SIG-M5 treated with dmso at 0.1 percent for 504 hours (cell line): ENCODE data around the gene EGFR.

Source experiments
- DNase-seq: peaks from one replicate; lab custom pipeline; 2025; ENCODE audit not compliant: unreplicated experiment; lab: John Stamatoyannopoulos, UW

The EGFR gene

DNA sequence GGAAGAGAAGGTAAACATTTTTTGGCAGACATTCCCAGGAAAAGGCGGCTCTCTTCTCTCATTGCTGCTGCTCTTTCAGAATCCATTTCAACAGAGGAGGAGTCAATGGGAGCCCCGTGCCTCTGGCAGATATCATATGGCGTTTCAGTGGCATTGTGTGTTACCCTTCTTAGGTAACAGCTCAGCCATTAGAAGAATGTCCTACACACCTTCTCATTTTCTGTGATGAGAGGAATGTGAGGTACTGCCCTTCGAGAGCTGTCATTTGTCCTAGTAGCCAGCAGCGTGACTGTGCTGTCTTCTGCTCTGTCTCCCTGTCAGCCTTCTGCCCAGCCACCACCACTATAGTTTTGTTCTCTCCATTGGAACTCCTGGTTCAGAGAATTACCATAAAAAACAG is 102.4 kb downstream of the EGFR start:
- no peak for DNase-seq

DNA sequence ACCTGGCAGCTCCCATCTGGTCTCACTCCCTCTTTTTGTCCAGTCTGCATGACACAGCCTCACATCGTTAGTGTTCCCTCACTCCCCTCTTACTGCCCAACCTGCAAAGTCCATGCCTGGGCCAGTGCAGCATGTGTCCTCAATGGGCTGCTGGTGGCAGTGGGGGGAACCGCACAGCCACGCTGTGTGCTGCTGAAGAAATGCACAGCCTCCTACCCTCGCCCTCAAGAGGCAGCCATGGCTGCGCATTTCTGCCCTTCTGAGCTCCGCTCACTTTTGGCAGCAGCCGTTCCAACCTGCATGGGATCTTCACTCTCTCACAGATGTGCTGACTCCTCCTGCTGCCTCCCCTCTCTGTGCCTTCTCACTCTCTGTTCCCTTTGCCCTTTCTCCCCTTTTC is 103.4 kb downstream of the EGFR start:
- DNase-seq: no peak

DNA sequence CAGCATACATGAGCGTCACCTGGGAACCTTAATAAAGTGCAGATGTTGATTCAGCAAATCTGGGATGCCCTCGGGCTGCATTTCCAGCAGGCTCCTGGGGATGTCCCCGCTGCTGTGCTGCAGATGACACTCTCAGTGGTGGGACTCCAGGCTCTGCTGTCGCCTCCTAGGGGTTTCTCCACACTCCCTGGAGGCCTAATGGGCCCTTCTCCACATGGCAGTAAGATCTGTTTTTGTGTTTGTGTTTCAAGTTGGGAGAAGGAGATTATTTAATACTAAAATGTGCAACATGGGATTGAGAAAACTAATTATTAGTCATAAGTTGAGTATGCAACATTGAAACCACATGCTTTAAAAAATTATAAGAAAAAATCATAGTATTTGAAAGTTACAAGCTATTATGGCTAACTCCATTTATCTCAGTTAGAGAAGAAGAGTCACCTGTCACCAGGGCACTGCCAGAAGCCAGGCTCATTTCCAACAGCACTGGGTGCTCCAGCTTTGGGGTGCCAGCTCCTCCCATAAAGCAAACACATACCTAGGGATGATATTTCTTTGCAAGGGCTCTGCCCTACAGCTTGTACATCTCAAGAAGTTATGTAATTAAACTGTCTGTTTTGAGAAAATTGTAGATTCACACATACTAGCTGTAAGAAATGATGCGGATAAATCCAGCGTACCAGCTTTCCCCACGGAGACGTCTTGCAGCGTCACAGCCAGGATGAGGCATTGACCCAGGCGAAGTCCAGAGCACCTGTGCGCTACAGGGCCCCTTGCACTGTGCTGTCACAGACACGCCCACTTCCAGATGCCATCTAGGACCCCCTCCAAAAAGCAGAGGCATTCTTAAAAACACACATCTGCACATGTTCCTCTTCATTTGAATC is 106.4 kb downstream of the EGFR start:
- no peak for DNase-seq

DNA sequence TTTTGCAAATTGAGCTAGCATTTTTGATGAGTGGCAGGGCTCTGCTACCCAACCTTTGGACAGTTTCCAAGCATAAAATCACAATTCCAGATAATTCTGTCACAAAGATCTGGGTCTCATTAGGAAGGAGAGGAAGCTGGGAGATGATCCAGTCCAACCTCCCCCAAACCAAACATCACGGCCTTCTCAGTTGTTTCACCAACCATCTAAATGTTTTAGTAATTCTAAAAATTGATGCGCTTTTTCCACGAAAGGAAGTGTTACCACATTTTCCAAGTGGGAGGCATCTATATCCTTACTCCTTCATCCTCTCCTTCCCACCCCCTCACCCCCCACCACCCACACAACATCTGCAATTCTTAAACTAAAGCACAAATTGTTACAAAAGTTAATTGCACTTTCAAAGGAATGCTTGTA is 108.3 kb downstream of the EGFR start:
- DNase-seq: no peak

DNA sequence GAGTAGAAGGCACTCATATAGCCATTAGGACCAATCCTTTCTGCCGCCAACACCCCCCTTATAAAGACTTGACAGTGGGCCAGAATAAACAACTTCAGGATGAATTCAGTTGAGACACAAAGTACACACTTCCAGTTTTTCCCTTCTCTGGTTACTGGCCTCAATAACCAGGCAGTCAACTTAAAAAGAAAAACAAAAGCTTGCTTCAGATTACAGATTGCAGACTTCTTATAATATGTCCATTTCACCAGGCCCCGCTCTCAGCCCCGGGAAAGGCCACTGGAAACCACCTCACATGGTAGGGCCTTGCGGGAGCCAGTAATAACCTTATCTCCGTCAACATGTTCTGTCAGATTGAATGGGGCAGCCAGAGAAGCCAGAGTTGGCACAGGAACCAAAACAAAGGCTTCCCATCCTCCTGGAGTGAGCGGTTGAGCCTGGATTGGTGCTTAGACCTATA is 108.8 kb downstream of the EGFR start:
- DNase-seq: no peak

DNA sequence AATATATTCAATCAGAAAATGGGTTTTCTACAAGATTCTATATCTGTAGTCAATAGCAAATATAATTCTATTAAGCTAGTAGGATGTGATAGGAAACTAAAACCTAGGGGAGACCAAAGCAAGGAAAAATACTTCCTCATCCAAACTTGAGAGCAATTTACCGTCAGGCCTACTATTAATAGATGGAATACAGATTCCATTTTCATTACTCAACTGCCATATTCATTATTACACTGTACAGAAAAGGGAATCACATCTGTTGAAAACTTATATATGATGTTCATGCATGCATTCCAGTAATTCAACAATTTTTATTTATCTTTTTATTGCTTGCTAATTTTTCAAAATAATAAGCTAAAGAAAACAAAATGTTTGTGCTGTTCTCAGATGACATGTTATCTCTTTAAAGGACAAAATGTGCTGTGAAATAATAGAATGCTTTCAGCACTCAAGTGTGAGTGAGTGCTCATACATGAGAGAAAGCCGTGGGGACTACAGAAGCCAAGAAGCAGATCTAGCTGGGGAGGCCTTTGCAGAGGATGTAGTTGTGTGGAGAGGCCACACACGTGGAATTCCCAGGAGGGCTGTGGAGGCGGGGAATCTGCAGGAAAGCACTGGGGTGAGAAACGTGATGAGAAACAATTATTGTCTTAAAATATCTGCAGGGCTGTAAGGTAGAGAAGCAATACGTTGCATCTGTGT is 110.0 kb downstream of the EGFR start:
- DNase-seq: no peak

DNA sequence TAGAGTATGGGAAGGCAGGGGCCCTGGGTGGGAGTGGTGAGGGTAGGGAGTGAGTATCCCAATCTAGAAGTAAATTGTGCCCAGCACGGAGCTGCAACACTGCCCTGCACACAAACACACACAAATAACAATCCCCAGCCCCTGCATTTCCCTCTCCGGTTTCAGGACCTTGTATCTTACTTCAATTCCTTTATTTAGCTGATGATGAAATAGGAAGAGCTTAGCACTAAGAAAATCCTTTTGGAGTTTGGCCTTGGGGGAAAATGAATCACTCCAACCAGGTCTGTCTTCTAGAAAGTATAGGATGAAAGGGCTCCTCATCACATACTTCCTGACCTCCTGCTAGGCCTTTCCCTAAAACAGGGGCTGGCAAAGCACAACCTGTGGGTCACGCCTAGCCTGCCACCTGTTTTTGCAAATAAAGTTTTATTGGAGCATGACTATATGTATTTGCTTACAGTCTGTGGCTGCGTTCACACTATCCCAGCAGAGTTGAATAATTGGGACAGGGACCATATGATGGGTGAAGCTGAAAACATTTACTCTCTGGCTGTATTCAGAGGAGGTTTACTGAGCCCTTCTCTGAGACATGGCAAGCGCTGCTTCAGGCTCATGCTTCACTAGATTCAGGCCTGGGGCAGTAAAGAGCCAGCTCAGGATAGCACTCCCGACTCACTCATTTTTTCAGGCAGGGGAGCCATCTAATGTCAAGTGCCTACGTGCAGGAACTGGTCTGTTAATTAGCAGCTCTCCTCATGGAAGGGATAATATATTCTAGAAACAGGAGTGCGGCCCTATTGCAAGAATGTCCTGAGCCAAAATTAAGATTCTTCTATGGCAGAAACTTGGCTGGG is 111.0 kb downstream of the EGFR start:
- DNase-seq: no peak

DNA sequence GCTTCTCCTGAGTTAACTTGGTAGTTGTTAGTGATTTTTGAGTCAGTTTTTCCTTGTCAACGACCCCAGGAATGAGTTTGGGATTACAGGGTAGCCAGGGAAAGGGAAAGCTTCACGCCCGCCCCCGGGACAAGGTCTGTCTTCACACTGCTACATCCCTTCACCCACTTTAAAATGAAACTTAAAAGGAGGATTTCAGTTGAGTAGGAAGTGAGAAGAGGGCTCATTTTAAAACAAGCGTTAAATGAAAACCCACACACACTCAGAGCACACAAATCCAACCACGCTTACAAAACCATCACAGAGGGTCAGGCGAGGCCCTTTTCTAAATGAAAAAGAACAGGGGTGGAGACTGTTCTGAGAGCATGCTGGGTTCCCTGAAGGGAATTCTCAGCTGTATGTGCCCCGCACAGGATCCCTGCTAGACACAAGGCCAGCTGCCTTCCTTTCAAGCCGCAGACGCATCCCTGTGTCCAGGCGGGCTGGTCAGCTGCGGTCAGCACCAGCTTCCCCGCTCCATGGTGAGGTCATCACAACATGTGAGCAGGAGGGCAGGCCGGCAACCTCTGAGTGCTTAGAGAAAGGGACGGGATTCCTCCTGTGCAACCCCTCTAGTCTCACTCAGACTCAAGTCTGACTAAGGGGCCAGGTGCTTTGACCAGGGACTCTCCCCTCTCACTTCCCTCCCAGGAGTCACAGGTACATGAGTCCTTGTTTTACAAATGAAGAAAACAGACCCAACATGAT is 111.8 kb downstream of the EGFR start:
- no peak for DNase-seq

DNA sequence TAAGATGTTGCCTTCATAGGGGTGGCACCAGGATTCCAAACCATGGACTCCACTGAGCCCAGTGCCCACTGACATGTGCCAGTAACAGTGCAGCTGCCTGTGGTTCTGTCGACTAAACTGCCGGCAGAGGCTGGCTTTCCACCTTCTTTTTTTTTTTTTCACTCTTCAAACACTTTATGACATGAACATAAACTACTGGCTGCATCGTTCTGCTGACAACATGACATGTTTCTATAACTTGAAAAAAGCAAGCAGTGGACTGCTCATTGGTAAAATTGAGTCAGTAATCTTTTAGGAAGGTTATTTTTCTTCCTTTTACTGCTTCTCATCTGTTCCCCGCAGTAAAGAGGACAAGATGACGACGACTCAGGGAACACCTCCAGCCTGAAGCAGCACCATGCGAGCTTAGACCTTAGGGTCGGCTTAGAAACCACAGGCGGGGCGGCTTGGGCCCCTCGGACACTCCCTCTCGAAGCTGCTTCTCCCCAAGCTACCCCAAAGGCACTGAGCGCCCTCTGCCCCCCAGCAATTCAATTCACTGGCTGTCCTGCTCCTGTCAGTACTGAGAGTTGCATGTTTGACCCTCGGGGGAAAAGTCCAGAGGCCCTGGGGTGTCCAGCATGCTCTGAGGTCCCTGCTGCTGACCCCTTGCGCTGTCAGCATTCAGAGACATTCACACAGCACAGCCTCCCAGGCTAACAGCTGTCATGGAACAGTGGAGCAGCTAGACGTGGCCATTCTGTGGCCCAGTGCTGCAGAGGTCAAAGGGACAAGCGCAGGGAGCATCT is 112.5 kb downstream of the EGFR start:
- DNase-seq: no peak

DNA sequence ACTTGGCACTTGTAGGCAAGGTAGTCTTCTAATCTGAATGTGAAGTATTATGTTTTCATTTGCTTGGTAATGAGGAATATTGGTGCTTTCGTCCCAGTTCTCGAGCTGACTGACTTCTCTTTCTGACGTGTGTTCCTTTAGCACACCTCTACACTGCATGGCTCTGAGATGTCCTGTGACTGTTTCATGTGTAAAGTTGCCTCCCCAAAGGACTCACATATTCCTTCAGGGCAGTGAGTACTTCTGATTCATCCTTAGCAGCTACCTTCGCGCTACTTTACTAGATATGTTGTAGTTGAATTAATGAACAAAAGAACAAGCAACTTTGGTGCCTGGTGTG is 113.7 kb downstream of the EGFR start:
- DNase-seq: no peak

DNA sequence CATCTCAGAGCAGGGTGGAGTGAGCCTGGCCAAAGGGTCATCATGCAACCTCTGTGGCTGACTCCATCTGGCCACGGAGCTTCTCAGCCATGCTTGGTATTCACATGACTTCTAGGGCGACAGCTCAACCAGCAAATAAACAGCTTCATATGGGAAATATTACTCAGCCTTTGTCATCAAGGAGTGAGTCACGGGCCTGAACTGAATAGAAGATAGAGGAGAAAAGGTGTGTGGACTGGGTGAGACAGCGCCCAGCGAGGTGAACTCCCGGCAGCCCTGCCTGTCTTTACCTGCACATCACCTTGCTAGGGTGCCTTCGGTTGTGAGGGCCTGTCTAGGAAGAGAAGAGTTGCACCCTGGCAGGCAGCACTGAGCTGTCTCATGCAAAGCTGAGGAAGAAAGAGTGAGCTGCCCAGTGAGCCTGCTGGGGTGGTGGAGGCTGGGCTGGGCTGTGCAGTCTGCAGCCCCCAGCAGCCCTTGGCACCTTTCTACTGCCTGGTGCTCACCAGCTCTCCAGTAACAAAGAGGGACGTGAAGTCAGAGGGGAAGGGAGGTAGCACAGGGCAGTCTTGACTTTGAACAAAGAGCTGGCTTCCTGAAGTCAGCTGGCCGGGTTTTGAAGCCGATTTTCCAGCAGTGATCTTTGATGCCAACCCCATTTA is 114.2 kb downstream of the EGFR start:
- peak; percentile 59 for DNase-seq

DNA sequence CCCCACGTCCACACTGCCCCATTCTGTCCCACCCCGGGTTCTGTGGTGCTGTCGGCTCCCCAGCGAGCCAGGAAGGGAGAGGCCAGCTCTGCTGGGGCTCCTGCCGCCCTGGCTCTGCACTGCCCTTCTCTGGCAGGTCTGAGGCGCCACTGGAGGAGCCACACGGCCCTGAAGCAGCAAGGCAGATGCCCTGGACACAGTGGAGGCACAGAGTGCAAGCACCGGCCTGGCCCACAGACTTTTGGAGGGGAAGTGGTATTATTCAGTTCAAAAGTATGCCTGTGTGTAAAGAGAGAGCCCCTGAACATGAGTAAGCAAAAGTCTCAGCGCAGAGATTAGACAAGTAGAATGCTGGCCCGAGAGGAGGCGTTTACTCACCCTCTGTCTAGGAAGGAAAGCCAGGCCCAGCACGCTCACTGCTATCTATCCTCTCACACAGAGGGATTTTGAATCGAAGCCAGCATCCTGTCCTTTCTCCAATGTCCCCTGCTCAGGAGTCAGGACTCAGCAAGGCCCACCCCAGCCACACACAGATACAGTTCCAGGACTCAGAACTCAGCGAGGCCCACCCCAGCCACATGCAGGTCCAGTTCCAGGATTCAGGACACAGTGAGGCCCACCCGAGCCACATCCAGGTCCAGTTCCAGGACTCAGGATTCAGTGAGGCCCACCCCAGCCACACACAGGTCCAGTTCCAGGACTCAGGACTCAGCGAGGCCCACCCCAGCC is 115.0 kb downstream of the EGFR start:
- DNase-seq: no peak

DNA sequence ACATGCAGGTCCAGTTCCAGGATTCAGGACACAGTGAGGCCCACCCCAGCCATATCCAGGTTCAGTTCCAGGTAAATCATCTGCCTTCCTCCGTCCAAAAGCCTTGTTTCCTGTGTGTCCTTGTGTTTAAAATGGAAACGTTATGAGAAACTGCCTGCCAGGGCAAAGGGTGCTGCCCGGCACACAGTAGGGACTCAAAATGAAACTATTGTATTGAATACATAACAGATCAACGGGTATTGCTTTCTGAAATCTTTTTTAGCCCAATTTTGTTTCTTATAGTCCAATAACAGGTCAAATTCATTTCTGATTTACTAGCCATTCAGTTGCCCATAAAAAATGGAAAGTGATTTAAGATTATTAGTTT is 115.5 kb downstream of the EGFR start:
- no peak for DNase-seq

DNA sequence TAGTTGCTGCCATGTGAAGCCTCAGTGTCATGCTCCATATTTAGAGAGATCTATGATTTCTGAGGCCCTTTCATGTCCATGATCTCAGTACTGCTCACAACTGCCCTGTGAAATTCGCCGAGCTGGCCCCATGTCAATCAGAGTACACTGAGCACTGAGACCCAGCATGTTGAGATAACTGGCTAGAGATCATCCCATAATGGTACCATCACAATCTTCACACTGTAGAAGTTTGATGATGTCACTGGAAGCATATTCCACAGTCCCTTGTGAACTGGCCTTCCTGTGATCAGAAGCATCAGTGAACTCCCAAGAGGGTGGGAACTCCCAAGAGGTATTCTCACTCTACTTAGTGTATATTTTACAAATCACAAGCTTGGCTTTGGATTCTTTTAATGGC is 116.0 kb downstream of the EGFR start:
- DNase-seq: no peak

DNA sequence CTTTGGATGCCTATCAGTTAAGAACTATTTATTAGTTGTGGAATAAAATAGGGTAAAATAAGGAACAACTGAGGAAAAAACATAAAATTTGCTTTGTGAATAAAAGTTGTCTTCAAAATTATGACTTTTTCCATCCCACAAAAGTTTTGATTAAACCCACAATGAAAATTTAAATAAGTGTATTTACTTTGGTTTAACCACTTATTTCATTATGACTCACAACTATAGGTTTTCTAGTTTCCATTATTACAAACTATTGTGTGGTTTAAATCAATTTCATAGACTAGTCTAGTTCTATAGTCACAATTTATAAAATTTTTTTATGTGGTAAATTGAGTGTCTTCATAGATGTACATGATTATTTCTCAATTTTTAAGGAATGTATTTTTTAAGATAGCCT is 116.6 kb downstream of the EGFR start:
- no peak for DNase-seq

DNA sequence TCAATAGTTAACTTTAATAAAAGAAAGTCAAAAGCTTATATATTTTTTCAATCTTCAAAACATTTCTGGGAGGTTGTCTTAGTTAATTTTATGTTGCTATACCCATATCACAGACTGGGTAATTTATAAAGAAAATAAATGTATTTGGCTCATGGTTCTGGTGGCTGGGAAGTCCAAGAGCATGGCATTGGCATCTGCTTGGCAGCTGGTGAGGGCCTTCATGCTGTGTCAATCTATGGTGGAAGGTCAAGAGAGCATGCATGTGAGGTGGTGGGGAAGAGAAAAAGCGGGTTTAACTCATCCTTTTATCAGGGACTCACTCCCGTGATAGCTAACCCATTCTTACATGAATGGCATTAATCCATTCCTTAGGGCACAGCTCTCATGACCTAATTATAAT is 119.8 kb downstream of the EGFR start:
- DNase-seq: no peak

DNA sequence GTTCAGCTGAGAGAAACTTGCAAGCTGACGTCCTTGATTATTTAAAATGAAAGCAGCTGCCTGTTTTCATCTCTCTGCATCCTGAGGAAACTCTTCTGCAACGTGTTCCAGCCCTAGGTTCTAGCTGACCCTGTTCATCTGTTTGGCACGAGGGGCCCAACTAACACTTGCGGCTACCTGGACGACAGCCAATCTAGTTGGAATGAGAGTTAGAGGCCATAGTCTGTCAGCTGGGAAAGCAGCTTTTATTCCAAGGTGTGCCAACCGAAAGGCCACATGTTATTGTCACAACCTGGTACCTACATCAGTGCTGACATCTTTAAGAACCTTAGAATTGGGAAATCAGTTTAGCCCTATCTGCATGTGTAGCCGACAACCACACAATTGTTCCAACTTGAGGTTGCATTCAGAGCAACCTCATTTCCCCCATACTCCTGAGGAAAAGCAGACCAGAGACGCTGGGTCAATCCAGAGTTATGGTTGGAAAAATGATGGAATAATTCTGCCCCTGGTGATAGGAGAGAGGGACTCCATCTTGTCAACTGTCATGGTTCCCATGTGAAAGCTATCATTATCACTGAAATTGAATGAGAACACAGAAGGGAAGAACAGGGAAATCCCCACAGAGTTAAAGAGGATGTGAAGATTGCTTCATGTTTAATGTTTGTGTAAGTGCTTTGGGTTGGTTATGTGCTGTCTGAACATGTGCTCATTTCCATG is 121.6 kb downstream of the EGFR start:
- no peak for DNase-seq

DNA sequence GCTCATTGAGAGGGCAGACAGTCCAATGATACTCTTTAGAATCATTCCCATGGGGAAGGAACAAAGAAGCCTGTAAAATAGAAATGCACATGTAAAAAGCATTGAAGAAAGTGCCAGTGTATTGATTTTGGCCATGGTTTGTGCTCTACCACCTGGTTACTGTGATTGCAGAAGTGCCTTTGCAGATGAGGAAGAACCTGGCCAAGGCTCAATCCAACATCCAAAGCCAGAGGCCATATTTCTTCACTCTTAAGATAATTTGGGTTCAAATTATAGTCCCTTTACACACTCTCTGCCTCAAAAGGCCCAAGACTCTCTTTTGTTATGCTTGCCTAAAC is 122.1 kb downstream of the EGFR start:
- DNase-seq: no peak
